Nephron (organoid): ENCODE data around the gene NPC1L1.

Source experiments
- H3K27ac Mint-ChIP-seq, 3 experiments: 2 replicates each; pipeline ENCODE4 v1.8.0; 2020; ENCODE audit warnings: mixed read lengths in 3 of 3, mild to moderate bottlenecking in 2 of 3, moderate library complexity in 1 of 3
- H3K27me3 Mint-ChIP-seq: 2 replicates; pipeline ENCODE4 v1.8.0; 2021; ENCODE audit warnings: low read depth, mild to moderate bottlenecking, moderate library complexity, mixed read lengths
- H3K36me3 Mint-ChIP-seq: 2 replicates; pipeline ENCODE4 v1.8.0; 2020; ENCODE audit warnings: low read depth, mixed read lengths
- H3K4me1 Mint-ChIP-seq: 2 replicates; pipeline ENCODE4 v1.8.0; 2020; ENCODE audit warnings: mixed read lengths
- H3K4me3 Mint-ChIP-seq, 3 experiments: 2 replicates each; pipeline ENCODE4 v1.8.0; 2020; ENCODE audit warnings: mild to moderate bottlenecking in 3 of 3, mixed read lengths in 3 of 3, moderate library complexity in 2 of 3
- H3K9me3 Mint-ChIP-seq: 2 replicates; pipeline ENCODE4 v1.8.0; 2020; ENCODE audit warnings: mixed read lengths
- CTCF ChIP-seq, 3 experiments: fragments of 200-600 bp; sonication (generic); IDR thresholded peaks; one replicate each; pipeline ENCODE4 v1.5.0; 2021; ENCODE audit warnings: antibody characterized with exemption in 3 of 3; ENCODE audit not compliant: unreplicated experiment in 3 of 3

NPC1L1 gene

GRCh38 chr7:44581879-44582603, 40.9 kb upstream of the NPC1L1 start, which contains the start of gene TMED4:
Gene TMED4 (minus strand): TSS chr7:44582231. CDS start chr7:44582206, 25 bp downstream.
- H3K27ac Mint-ChIP-seq, result peak within 1 kb of the TSS; percentile 97 to 99 (median 99)
- peak within 1 kb of the TSS; percentile 86 to 91 (median 91) for H3K4me3 Mint-ChIP-seq
- no peak for TF ChIP-seq CTCF (IDR thresholded peaks at IDR 0.05; ENCODE audit: unreplicated experiment in 3 of 3)
- H3K27me3 Mint-ChIP-seq, result peaks cover 6% of the 10 kb centered on the region
- no peaks in the 10 kb centered on the region for H3K9me3 Mint-ChIP-seq
- H3K36me3 Mint-ChIP-seq, result peaks cover 21% of the 10 kb centered on the region
- peaks cover 27% of the 10 kb centered on the region for H3K4me1 Mint-ChIP-seq

GRCh38 chr7:44580945-44581878, 40.1 kb upstream of the NPC1L1 start:
- TF ChIP-seq CTCF (IDR thresholded peaks at IDR 0.05; ENCODE audit: unreplicated experiment in 3 of 3), result no peak
- Mint-ChIP-seq H3K4me3 (peak overlapping the region; percentile 86 to 91 (median 91)), H3K27ac (peak overlapping the region; percentile 91 to 99 (median 97)), H3K27me3 (peaks cover 6% of the 10 kb centered on the region), H3K36me3 (peaks cover 22% of the 10 kb centered on the region), H3K9me3 (no peaks in the 10 kb centered on the region), H3K4me1 (peaks cover 27% of the 10 kb centered on the region)

- TF ChIP-seq CTCF (IDR thresholded peaks at IDR 0.05; ENCODE audit: unreplicated experiment in 3 of 3), result no peak
- Mint-ChIP-seq H3K4me3 (peak overlapping the region; percentile 61 to 99 (median 98)), H3K9me3 (no peaks in the 10 kb centered on the region), H3K27me3 (no peaks in the 10 kb centered on the region), H3K27ac (peak overlapping the region; percentile 20 to 80 (median 55)), H3K36me3 (peaks cover 52% of the 10 kb centered on the region), H3K4me1 (peaks cover 47% of the 10 kb centered on the region)
Observed at GRCh38 chr7:44576228-44576627, 35.1 kb upstream of the NPC1L1 start.

GRCh38 chr7:44575054-44575453, 33.9 kb upstream of the NPC1L1 start:
- H3K4me3 Mint-ChIP-seq, result peak overlapping the region; percentile 95 to 99 (median 98)
- TF ChIP-seq CTCF (IDR thresholded peaks at IDR 0.05; ENCODE audit: unreplicated experiment in 3 of 3), result no peak
- H3K4me1 Mint-ChIP-seq, result peaks cover 39% of the 10 kb centered on the region
- H3K27me3 Mint-ChIP-seq, result no peaks in the 10 kb centered on the region
- peaks cover 52% of the 10 kb centered on the region for H3K36me3 Mint-ChIP-seq
- no peaks in the 10 kb centered on the region for H3K9me3 Mint-ChIP-seq
- H3K27ac Mint-ChIP-seq, result peak overlapping the region in 2 of 3 experiments; percentile 85 to 94

GRCh38 chr7:44574287-44574872, 33.2 kb upstream of the NPC1L1 start:
- peaks cover 33% of the 10 kb centered on the region for H3K4me1 Mint-ChIP-seq
- H3K27ac Mint-ChIP-seq, result peak overlapping the region; percentile 85 to 94 (median 93)
- peak overlapping the region; percentile 95 to 99 (median 98) for H3K4me3 Mint-ChIP-seq
- H3K9me3 Mint-ChIP-seq, result no peaks in the 10 kb centered on the region
- TF ChIP-seq CTCF (IDR thresholded peaks at IDR 0.05; ENCODE audit: unreplicated experiment in 3 of 3), result no peak
- H3K36me3 Mint-ChIP-seq, result peaks cover 52% of the 10 kb centered on the region
- H3K27me3 Mint-ChIP-seq, result no peaks in the 10 kb centered on the region
